Right kidney (tissue), 1 donor: ENCODE data around the gene NRL.
A peak's percentile ranks its signal among the peaks of the same experiment; 100 is the strongest.

ENCODE experiments used
- DNase-seq: peaks from one replicate; pipeline ENCODE4 v3.0.0-alpha.2; 2016

NRL gene

GRCh38 chr14:24081739-24082211, 33.0 kb downstream of the NRL start:
- no peak for DNase-seq

GRCh38 chr14:24080888-24081738, 33.6 kb downstream of the NRL start:
- DNase-seq, result peak; percentile 86

GRCh38 chr14:24080142-24080530, 34.6 kb downstream of the NRL start:
- DNase-seq, result no peak

GRCh38 chr14:24079491-24080141, 35.1 kb downstream of the NRL start:
- peak; percentile 27 for DNase-seq

GRCh38 chr14:24078146-24078545, 36.6 kb downstream of the NRL start:
- no peak for DNase-seq

- DNase-seq, result no peak
Observed at GRCh38 chr14:24077086-24077485, 37.7 kb downstream of the NRL start.

- DNase-seq, result no peak
Observed at GRCh38 chr14:24076302-24076601, 38.5 kb downstream of the NRL start.

- no peak for DNase-seq
Observed at GRCh38 chr14:24075485-24076301, 39.1 kb downstream of the NRL start.

GRCh38 chr14:24074625-24075484, 39.9 kb downstream of the NRL start:
- no peak for DNase-seq

- no peak for DNase-seq
Observed at GRCh38 chr14:24072881-24073877, 41.6 kb downstream of the NRL start.

- no peak for DNase-seq
Observed at GRCh38 chr14:24072436-24072835, 42.3 kb downstream of the NRL start.

- no peak for DNase-seq
Observed at GRCh38 chr14:24071836-24072430, 42.8 kb downstream of the NRL start.

GRCh38 chr14:24071144-24071697, 43.5 kb downstream of the NRL start, which contains the start of gene CPNE6:
CPNE6 (plus strand) TSS chr14:24071562; CDS start chr14:24072937, 1,375 bp downstream.
- no peak for DNase-seq

GRCh38 chr14:24070285-24071143, 44.2 kb downstream of the NRL start:
- no peak for DNase-seq

GRCh38 chr14:24069411-24069735, 45.4 kb downstream of the NRL start:
- no peak for DNase-seq

GRCh38 chr14:24068711-24069410, 45.9 kb downstream of the NRL start:
- DNase-seq, result no peak

- DNase-seq, result no peak
Observed at GRCh38 chr14:24067133-24068082, 47.3 kb downstream of the NRL start.
